RWPE2 (cell line): ENCODE data around the gene CXCL8.

Source experiments
- ATAC-seq: fragments of 200-7000 bp; cut with Tn5 transposase; 3 replicates; pipeline ENCODE4 v1.9.1; 2021; ENCODE audit warnings: low read depth
- DNase-seq: peaks from one replicate; pipeline ENCODE4 v3.0.0-alpha.2; 2020; ENCODE audit warnings: low spot score
- H3K27ac ChIP-seq: fragments of 450-650 bp; 2 replicates; pipeline ENCODE4 v1.5.1; 2017; ENCODE audit warnings: mild to moderate bottlenecking; ENCODE audit not compliant: poor library complexity, severe bottlenecking
- H3K27me3 ChIP-seq: fragments of 250-450 bp; sonication (Bioruptor Pico); 2 replicates; pipeline ENCODE4 v1.5.1; 2021; ENCODE audit warnings: mild to moderate bottlenecking, moderate library complexity; ENCODE audit not compliant: insufficient read depth, poor library complexity, severe bottlenecking
- H3K36me3 ChIP-seq: fragments of 250-450 bp; sonication (Bioruptor Pico); 2 replicates; pipeline ENCODE4 v1.5.1; 2020; ENCODE audit warnings: low read depth, mild to moderate bottlenecking, moderate library complexity
- H3K4me1 ChIP-seq: fragments of 250-450 bp; sonication (Bioruptor Pico); 2 replicates; pipeline ENCODE4 v1.5.1; 2021; ENCODE audit warnings: mild to moderate bottlenecking, moderate library complexity; ENCODE audit not compliant: insufficient read depth, poor library complexity, severe bottlenecking
- H3K4me3 ChIP-seq: fragments of 250-450 bp; sonication (Bioruptor Pico); 2 replicates; pipeline ENCODE4 v1.5.1; 2021; ENCODE audit warnings: mild to moderate bottlenecking, moderate library complexity; ENCODE audit not compliant: severe bottlenecking
- H3K9me3 ChIP-seq: fragments of 250-450 bp; sonication (Bioruptor Pico); 2 replicates; pipeline ENCODE4 v1.5.1; 2021; ENCODE audit warnings: mild to moderate bottlenecking, moderate library complexity; ENCODE audit not compliant: severe bottlenecking
- CTCF ChIP-seq: fragments of 450-650 bp; IDR thresholded peaks from one replicate; pipeline ENCODE4 v1.5.1; 2017; ENCODE audit warnings: mild to moderate bottlenecking, moderate library complexity; ENCODE audit not compliant: poor library complexity, severe bottlenecking

CXCL8 gene

GRCh38 chr4:73743795-73744194, 3.4 kb downstream of the CXCL8 start:
- TF ChIP-seq CTCF = no peak
- ATAC-seq (no peak), DNase-seq (no peak)
- H3K9me3 ChIP-seq = no peaks in the 10 kb centered on the region
- H3K4me3 ChIP-seq = no peak overlapping the region
- no peak overlapping the region for H3K27ac ChIP-seq
- H3K4me1 ChIP-seq = peaks cover 22% of the 10 kb centered on the region
- no peaks in the 10 kb centered on the region for H3K27me3 ChIP-seq
- peaks cover 8% of the 10 kb centered on the region; the same call in 1 of the 2 replicates for H3K36me3 ChIP-seq

GRCh38 chr4:73744203-73744602, 3.8 kb downstream of the CXCL8 start:
- Histone ChIP-seq H3K27ac (no peak overlapping the region), H3K9me3 (no peaks in the 10 kb centered on the region), H3K4me3 (no peak overlapping the region), H3K4me1 (peaks cover 22% of the 10 kb centered on the region), H3K27me3 (no peaks in the 10 kb centered on the region), H3K36me3 (peaks cover 8% of the 10 kb centered on the region; the same call in 1 of the 2 replicates)
- DNase-seq (no peak), ATAC-seq (no peak)
- TF ChIP-seq CTCF = no peak

GRCh38 chr4:73750730-73751129, 10.4 kb downstream of the CXCL8 start:
- Histone ChIP-seq H3K4me3 (no peak overlapping the region), H3K27me3 (no peaks in the 10 kb centered on the region), H3K4me1 (peaks cover 5% of the 10 kb centered on the region), H3K27ac (no peak overlapping the region), H3K9me3 (no peaks in the 10 kb centered on the region), H3K36me3 (no peaks in the 10 kb centered on the region)
- DNase-seq = no peak
- TF ChIP-seq CTCF = no peak
- ATAC-seq = no peak

- no peak for DNase-seq
- ATAC-seq = no peak
- Histone ChIP-seq H3K36me3 (no peaks in the 10 kb centered on the region), H3K4me1 (peaks cover 5% of the 10 kb centered on the region), H3K27me3 (no peaks in the 10 kb centered on the region), H3K27ac (no peak overlapping the region), H3K4me3 (no peak overlapping the region), H3K9me3 (no peaks in the 10 kb centered on the region)
- no peak for TF ChIP-seq CTCF
Observed at GRCh38 chr4:73751166-73751565, 10.8 kb downstream of the CXCL8 start.

GRCh38 chr4:73751830-73752229, 11.5 kb downstream of the CXCL8 start:
- no peaks in the 10 kb centered on the region for H3K27me3 ChIP-seq
- no peak for TF ChIP-seq CTCF
- H3K4me3 ChIP-seq = no peak overlapping the region
- H3K4me1 ChIP-seq = peaks cover 5% of the 10 kb centered on the region
- DNase-seq (no peak), ATAC-seq (no peak)
- H3K9me3 ChIP-seq = no peaks in the 10 kb centered on the region
- H3K36me3 ChIP-seq = no peaks in the 10 kb centered on the region
- no peak overlapping the region for H3K27ac ChIP-seq
